ENCODE data around the gene BMERB1. TPM values are rescaled to one million over a fixed set of nuclear protein-coding genes. Genes with fewer than 3 reads are reported as not detected.

The BMERB1 gene
- total and polyA plus RNA-seq, 7 experiments from 2014 or later, result 0.51 to 8.2 (median 2.3) TPM

- Mint-ChIP-seq H3K9me3 (peaks cover 0 to 3% (median 0%) of the 10 kb centered on the region in 11 donors), H3K4me1 (no peaks in the 10 kb centered on the region), H3K27ac (peak overlapping the region in 3 of 9 donors; percentile 2 to 54 (median 42)), H3K36me3 (peaks cover 0 to 11% (median 0%) of the 10 kb centered on the region in 5 donors), H3K4me3 (no peak overlapping the region), H3K27me3 (no peaks in the 10 kb centered on the region)
- Histone ChIP-seq H3K9me3 (ENCODE audit: control insufficient read depth in 2 of 3, low read length in 3 of 3) (no peaks in the 10 kb centered on the region), H3K36me3 (ENCODE audit: control insufficient read depth in 2 of 3, insufficient read depth in 3 of 3, low read length in 3 of 3) (no peaks in the 10 kb centered on the region), H3K27ac (ENCODE audit: low read depth, low read length) (no peak overlapping the region), H3K4me3 (ENCODE audit: low read length) (no peak overlapping the region), H3K4me1 (ENCODE audit: control insufficient read depth in 2 of 2, insufficient read depth in 2 of 2, low read length in 2 of 2) (no peaks in the 10 kb centered on the region), H3K27me3 (ENCODE audit: control insufficient read depth in 2 of 2, insufficient read depth in 2 of 2, low read length in 2 of 2) (no peaks in the 10 kb centered on the region)
- intact Hi-C loops (cut with micrococcal nuclease), result no loop called here
- ChIA-PET CTCF (no interaction called here), POLR2A (no interaction called here)
- DNase-seq (no peak), ATAC-seq (no peak)
Observed at GRCh38 chr16:15529673-15530072, 95.3 kb downstream of the BMERB1 start.

- no peaks in the 10 kb centered on the region for H3K27me3 Mint-ChIP-seq
- peak overlapping the region in 1 of 9 donors; percentile 2 for H3K27ac Mint-ChIP-seq
- Histone ChIP-seq H3K4me3 (ENCODE audit: low read length) (no peak overlapping the region), H3K27me3 (ENCODE audit: control insufficient read depth in 2 of 2, insufficient read depth in 2 of 2, low read length in 2 of 2) (no peaks in the 10 kb centered on the region), H3K4me1 (ENCODE audit: control insufficient read depth in 2 of 2, insufficient read depth in 2 of 2, low read length in 2 of 2) (no peaks in the 10 kb centered on the region), H3K9me3 (ENCODE audit: control insufficient read depth in 2 of 3, low read length in 3 of 3) (no peaks in the 10 kb centered on the region), H3K36me3 (ENCODE audit: control insufficient read depth in 2 of 3, insufficient read depth in 3 of 3, low read length in 3 of 3) (no peaks in the 10 kb centered on the region), H3K27ac (ENCODE audit: low read depth, low read length) (no peak overlapping the region)
- H3K4me3 Mint-ChIP-seq, result no peak overlapping the region
- ATAC-seq (no peak), DNase-seq (no peak)
- intact Hi-C loops (cut with micrococcal nuclease), result no loop called here
- H3K9me3 Mint-ChIP-seq, result peaks cover 0 to 3% (median 0%) of the 10 kb centered on the region in 11 donors
- ChIA-PET POLR2A (no interaction called here), CTCF (no interaction called here)
- peaks cover 0 to 13% (median 0%) of the 10 kb centered on the region in 5 donors for H3K36me3 Mint-ChIP-seq
- H3K4me1 Mint-ChIP-seq, result no peaks in the 10 kb centered on the region
Observed at GRCh38 chr16:15530085-15530484, 95.7 kb downstream of the BMERB1 start.

DNA sequence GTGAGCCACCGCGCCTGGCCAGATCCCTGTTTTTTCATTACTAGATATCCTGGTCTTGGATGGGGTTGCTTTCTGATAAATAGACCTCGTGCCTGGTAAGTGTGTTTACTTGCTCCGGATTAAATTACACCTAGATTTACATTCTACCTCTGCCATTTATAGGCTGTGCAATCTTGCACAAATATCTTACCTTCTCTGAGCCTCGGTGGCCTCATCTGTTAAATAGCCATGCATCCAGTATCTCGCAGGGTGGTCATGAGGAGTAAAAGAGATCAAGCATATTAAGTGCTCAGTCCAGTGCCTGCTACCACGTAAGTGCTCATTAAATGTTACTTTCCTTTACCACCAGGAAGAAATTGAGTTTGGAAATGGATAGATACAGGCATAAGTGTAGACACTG, 98.4 kb downstream of the BMERB1 start:
- Mint-ChIP-seq H3K4me1 (no peaks in the 10 kb centered on the region), H3K9me3 (peaks cover 0 to 3% (median 0%) of the 10 kb centered on the region in 11 donors), H3K27me3 (no peaks in the 10 kb centered on the region), H3K36me3 (peaks cover 0 to 10% (median 0%) of the 10 kb centered on the region in 5 donors), H3K4me3 (no peak overlapping the region), H3K27ac (peak overlapping the region in 1 of 9 donors; percentile 46)
- CTCF ChIA-PET, result no interaction called here
- intact Hi-C loops (cut with micrococcal nuclease), result no loop called here
- DNase-seq (no peak), ATAC-seq (no peak)
- POLR2A ChIA-PET, result no interaction called here
- Histone ChIP-seq H3K9me3 (ENCODE audit: control insufficient read depth in 2 of 3, low read length in 3 of 3) (no peaks in the 10 kb centered on the region), H3K27ac (ENCODE audit: low read depth, low read length) (no peak overlapping the region), H3K27me3 (ENCODE audit: control insufficient read depth in 2 of 2, insufficient read depth in 2 of 2, low read length in 2 of 2) (no peaks in the 10 kb centered on the region), H3K4me3 (ENCODE audit: low read length) (no peak overlapping the region), H3K36me3 (ENCODE audit: control insufficient read depth in 2 of 3, insufficient read depth in 3 of 3, low read length in 3 of 3) (no peaks in the 10 kb centered on the region), H3K4me1 (ENCODE audit: control insufficient read depth in 2 of 2, insufficient read depth in 2 of 2, low read length in 2 of 2) (no peaks in the 10 kb centered on the region)

GRCh38 chr16:15533386-15533785, 99.0 kb downstream of the BMERB1 start:
- ATAC-seq (no peak), DNase-seq (no peak)
- Histone ChIP-seq H3K4me3 (ENCODE audit: low read length) (no peak overlapping the region), H3K4me1 (ENCODE audit: control insufficient read depth in 2 of 2, insufficient read depth in 2 of 2, low read length in 2 of 2) (no peaks in the 10 kb centered on the region), H3K36me3 (ENCODE audit: control insufficient read depth in 2 of 3, insufficient read depth in 3 of 3, low read length in 3 of 3) (no peaks in the 10 kb centered on the region), H3K27ac (ENCODE audit: low read depth, low read length) (no peak overlapping the region), H3K9me3 (ENCODE audit: control insufficient read depth in 2 of 3, low read length in 3 of 3) (no peaks in the 10 kb centered on the region), H3K27me3 (ENCODE audit: control insufficient read depth in 2 of 2, insufficient read depth in 2 of 2, low read length in 2 of 2) (no peaks in the 10 kb centered on the region)
- peaks cover 0 to 9% (median 0%) of the 10 kb centered on the region in 5 donors for H3K36me3 Mint-ChIP-seq
- no peaks in the 10 kb centered on the region for H3K27me3 Mint-ChIP-seq
- no peaks in the 10 kb centered on the region for H3K4me1 Mint-ChIP-seq
- H3K27ac Mint-ChIP-seq, result no peak overlapping the region
- H3K4me3 Mint-ChIP-seq, result no peak overlapping the region
- H3K9me3 Mint-ChIP-seq, result peaks cover 0 to 3% (median 0%) of the 10 kb centered on the region in 11 donors
- ChIA-PET POLR2A (interaction anchor here (0.6 kb wide), 1 partner anchor 43 kb away, joined by 4 read pairs; no protein-coding TSS in a partner anchor), CTCF (no interaction called here)
- intact Hi-C loops (cut with micrococcal nuclease), result no loop called here

DNA sequence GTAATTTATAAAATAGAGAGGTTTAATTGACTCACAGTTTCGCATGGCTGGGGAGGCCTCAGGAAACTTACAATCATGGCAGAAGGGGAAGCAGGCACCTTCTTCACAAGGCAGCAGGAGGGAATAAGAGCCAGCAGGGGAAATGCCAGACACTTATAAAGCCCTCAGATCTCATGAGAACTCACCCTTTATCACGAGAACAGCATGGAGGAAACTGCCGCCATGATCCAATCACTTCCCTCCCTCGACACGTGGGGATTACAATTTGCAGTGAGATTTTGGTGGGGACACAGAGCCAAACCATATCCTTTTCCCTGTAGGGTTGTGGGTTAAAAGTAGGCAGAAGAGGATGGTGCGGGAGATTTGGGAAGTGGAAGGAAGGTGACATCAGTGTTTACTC, 101.4 kb downstream of the BMERB1 start:
- Mint-ChIP-seq H3K27ac (no peak overlapping the region), H3K27me3 (no peaks in the 10 kb centered on the region), H3K36me3 (peaks cover 0 to 9% (median 0%) of the 10 kb centered on the region in 5 donors), H3K4me1 (no peaks in the 10 kb centered on the region), H3K4me3 (no peak overlapping the region), H3K9me3 (peaks cover 0 to 3% (median 0%) of the 10 kb centered on the region in 11 donors)
- no peaks in the 10 kb centered on the region for H3K9me3 ChIP-seq (ENCODE audit: control insufficient read depth in 2 of 3, low read length in 3 of 3)
- DNase-seq (no peak), ATAC-seq (no peak)
- ChIA-PET CTCF (no interaction called here), POLR2A (interaction anchor here (0.8 kb wide), 1 partner anchor 17 kb away, joined by 3 read pairs; no protein-coding TSS in a partner anchor)
- H3K27ac ChIP-seq (ENCODE audit: low read depth, low read length), result no peak overlapping the region
- no peaks in the 10 kb centered on the region for H3K4me1 ChIP-seq (ENCODE audit: control insufficient read depth in 2 of 2, insufficient read depth in 2 of 2, low read length in 2 of 2)
- intact Hi-C loops (cut with micrococcal nuclease), result no loop called here
- no peak overlapping the region for H3K4me3 ChIP-seq (ENCODE audit: low read length)
- no peaks in the 10 kb centered on the region for H3K36me3 ChIP-seq (ENCODE audit: control insufficient read depth in 2 of 3, insufficient read depth in 3 of 3, low read length in 3 of 3)
- H3K27me3 ChIP-seq (ENCODE audit: control insufficient read depth in 2 of 2, insufficient read depth in 2 of 2, low read length in 2 of 2), result no peaks in the 10 kb centered on the region

DNA sequence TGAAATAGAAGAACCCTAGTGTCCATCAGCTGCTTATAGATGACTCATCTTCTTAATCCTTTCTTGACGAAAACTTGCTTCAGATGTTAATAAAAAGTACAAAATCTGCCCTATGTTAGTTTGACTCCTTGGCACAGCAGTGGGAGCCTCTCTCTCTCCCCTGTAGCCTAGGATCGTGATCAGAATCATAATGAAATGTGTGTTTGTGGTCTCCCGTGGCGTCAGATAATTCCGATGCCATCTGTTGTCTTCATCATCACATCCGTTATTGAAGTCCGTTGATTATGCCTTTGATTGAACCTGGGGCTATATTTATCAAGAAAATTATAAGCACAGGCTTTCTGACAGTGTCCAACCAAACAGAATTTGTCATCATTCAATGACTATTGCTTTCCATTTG, 102.5 kb downstream of the BMERB1 start:
- CTCF ChIA-PET, result no interaction called here
- peaks cover 0 to 7% (median 0%) of the 10 kb centered on the region in 5 donors for H3K36me3 Mint-ChIP-seq
- intact Hi-C loops (cut with micrococcal nuclease), result no loop called here

DNA sequence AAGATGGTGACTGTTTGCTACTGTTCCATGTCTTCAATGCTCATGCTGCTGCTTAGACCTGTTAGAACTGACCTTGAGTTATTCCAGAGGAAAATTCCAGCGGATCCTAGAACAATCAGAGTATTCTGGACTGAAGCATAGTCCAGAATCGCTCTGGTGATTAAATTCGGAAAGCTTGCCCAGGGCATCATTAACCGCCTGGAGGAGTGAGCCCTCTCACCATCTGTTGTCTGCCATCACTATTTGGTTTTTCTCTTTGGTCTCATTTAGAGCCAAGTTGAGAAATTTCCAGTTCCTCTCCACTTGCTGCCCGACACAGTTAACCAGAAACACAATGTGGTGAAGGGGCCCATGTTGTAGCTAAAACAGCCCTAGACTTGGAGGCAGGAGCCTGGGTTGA, 104.1 kb downstream of the BMERB1 start:
- Histone ChIP-seq H3K4me3 (ENCODE audit: low read length) (no peak overlapping the region), H3K9me3 (ENCODE audit: control insufficient read depth in 2 of 3, low read length in 3 of 3) (peaks cover 0 to 3% (median 0%) of the 10 kb centered on the region in 3 experiments), H3K27ac (ENCODE audit: low read depth, low read length) (no peak overlapping the region), H3K27me3 (ENCODE audit: control insufficient read depth in 2 of 2, insufficient read depth in 2 of 2, low read length in 2 of 2) (no peaks in the 10 kb centered on the region), H3K36me3 (ENCODE audit: control insufficient read depth in 2 of 3, insufficient read depth in 3 of 3, low read length in 3 of 3) (no peaks in the 10 kb centered on the region), H3K4me1 (ENCODE audit: control insufficient read depth in 2 of 2, insufficient read depth in 2 of 2, low read length in 2 of 2) (no peaks in the 10 kb centered on the region)
- Mint-ChIP-seq H3K36me3 (peaks cover 0 to 7% (median 0%) of the 10 kb centered on the region in 5 donors), H3K9me3 (peaks cover 0 to 8% (median 0%) of the 10 kb centered on the region in 11 donors), H3K27me3 (no peaks in the 10 kb centered on the region), H3K27ac (peak overlapping the region in 1 of 9 donors; percentile 30), H3K4me3 (no peak overlapping the region), H3K4me1 (peaks cover 0 to 2% (median 0%) of the 10 kb centered on the region in 7 donors)
- ChIA-PET POLR2A (no interaction called here), CTCF (no interaction called here)
- intact Hi-C loops (cut with micrococcal nuclease), result no loop called here
- no peak for ATAC-seq
- no peak for DNase-seq

More for the DNA sequence above, 102.5 kb downstream of the BMERB1 start:
- H3K4me1 ChIP-seq (ENCODE audit: control insufficient read depth in 2 of 2, insufficient read depth in 2 of 2, low read length in 2 of 2), result no peaks in the 10 kb centered on the region
- ATAC-seq (no peak), DNase-seq (no peak)
- no peak overlapping the region for H3K4me3 ChIP-seq (ENCODE audit: low read length)
- Mint-ChIP-seq H3K27ac (no peak overlapping the region), H3K4me3 (no peak overlapping the region), H3K4me1 (no peaks in the 10 kb centered on the region), H3K27me3 (no peaks in the 10 kb centered on the region), H3K9me3 (peaks cover 0 to 1% (median 0%) of the 10 kb centered on the region in 11 donors)
- H3K36me3 ChIP-seq (ENCODE audit: control insufficient read depth in 2 of 3, insufficient read depth in 3 of 3, low read length in 3 of 3), result no peaks in the 10 kb centered on the region
- POLR2A ChIA-PET, result no interaction called here
- no peak overlapping the region for H3K27ac ChIP-seq (ENCODE audit: low read depth, low read length)
- no peaks in the 10 kb centered on the region for H3K9me3 ChIP-seq (ENCODE audit: control insufficient read depth in 2 of 3, low read length in 3 of 3)
- H3K27me3 ChIP-seq (ENCODE audit: control insufficient read depth in 2 of 2, insufficient read depth in 2 of 2, low read length in 2 of 2), result no peaks in the 10 kb centered on the region

Measured in naive thymus-derived CD4-positive, alpha-beta T cell (primary cell).